ENCODE results near the gene HBZ. TPM values are rescaled to one million over a fixed set of nuclear protein-coding genes. Genes with fewer than 3 reads are reported as not detected.
"Not testable (repeated sequence)": the region's sequence is repeated elsewhere in the genome, so short reads cannot be mapped to it uniquely, and the experiment has no call there.

The HBZ gene
- polyA plus RNA-seq, 3 donors: 1.8 to 3.1 (median 2.4) TPM

- no peak for DNase-seq
Observed at GRCh38 chr16:130533-131173, 21.8 kb upstream of the HBZ start.

DNA sequence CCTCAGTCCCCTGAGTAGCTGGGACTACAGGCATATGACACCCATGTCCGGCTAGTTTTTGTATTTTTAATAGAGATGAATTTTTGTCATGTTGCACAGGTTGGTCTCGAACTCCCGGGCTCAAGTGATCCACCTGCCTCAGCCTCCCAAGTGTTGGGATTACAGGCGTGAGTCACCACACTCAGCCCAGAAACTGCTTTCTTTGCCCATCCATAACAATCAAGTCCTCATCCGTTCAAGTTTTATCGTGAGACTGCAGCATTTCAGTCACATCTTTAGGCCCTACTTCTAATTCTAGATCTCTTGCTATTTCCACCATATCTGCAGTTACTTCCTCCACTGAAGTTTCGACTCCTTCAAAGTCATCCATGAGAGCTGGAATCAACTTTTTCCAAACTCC is 20.3 kb upstream of the HBZ start:
- DNase-seq: no peak

DNA sequence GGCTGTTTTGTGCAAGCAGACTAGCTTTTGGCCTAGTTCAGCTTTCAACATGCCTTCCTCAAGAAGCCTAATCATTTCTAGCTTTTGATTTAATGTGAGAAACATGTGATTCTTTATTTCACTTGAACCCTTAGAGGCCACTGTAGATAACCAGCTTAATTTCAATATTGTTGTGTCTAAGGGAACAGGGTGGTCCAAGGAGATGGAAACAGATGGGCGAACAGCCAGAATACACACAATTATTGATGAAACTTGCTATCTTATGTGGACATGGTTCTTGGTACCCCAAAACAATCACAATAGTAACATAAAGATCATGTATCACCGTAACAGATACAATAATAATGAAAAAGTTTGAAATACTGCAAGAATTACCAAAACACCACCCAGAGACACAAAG is 18.7 kb upstream of the HBZ start:
- no peak for DNase-seq

GRCh38 chr16:138049-138417 is 14.4 kb upstream of the HBZ start:
- DNase-seq: no peak

DNA sequence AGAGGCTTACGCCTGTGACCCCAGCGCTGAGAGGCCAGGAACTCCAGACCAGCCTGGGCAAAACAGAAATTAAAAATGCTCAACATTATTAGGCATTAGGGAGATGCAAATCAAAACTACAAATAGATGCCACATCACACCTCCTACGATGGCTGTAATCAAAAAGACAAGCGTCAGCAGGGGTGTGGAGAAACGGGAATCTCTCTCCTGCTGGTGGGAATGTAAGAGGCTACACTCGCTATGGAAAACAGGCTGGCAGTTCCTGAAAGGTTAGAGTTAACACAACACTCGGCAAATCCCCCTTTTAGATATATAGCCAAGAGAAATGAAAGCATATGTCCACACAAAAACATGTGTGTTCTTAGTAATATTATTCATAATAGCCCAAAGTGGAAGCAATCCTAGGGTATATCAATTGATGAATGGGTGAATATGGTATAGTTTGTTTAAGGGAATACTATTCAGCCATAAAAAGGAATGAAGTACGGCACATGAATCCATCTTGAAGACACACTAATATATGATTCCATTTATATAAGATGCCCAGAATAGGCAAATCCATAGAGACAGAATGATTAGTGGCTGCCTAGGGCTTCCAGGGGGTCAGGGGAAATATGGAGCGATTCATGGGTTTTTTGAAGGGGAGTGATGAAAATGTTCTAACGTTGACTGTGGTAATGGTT is 12.1 kb upstream of the HBZ start:
- no peak for DNase-seq

- no peak for DNase-seq
Observed at GRCh38 chr16:142405-142967, 10.0 kb upstream of the HBZ start.

DNA sequence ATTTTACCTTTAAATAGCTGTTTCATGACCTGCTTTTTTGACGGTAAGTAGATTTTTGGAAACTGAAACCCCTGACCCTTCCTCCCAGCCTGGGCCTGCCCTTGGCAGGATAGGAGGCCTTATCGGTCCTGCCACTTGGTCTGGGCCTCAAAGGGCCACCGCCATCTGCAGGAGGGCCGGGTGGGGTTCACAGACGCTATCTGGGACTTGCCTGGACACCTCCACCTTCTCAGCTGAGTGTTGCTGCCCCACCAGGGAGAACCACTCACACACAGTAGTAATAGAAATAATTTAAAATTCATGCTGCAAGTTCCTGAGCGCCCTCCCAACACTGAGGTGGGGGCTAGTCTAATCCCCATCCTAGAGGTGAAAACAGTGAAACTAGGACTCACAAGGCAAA is 9.4 kb upstream of the HBZ start:
- DNase-seq: no peak

- DNase-seq: no peak
Observed at GRCh38 chr16:143456-143855, 9.0 kb upstream of the HBZ start.

DNA sequence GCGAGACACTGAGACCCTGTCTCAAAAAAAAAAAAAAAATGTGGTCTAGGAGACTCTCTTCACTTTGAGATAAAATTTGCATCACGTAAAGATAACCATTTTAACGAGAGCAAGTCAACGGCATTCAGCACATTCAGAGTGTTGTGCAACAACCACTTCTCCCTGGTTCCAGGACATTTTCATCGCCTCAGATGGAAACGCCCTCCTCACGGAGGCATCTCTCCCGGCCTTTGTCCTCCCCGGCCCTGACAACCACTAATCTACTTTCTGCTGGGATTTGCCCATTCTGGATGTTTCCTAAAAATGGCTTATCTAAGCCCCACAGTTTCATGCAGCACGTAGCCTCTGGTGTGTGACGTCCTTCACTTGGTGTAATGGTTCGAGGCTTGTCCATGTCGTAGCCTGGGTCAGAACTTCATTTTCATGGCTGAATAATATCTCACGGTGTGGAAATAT is 7.6 kb upstream of the HBZ start:
- DNase-seq: no peak

DNA sequence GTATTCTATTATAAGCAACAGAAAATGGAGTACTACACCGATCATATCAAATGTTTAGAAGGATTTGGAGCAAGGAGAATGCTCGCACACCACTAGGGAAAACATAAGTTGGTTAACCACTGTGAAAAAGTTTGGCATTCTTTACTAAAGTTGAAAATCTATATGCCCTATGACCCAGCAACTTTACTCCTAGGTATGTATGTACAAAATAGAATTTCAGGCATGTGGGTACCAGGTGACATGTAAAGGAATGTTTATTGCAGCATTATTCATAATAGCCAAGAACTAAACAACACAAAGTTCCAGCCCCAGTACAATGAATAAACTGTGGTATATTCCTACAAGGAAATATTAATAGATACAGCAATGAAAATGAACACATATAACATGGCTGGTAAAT is 5.8 kb upstream of the HBZ start:
- no peak for DNase-seq

DNA sequence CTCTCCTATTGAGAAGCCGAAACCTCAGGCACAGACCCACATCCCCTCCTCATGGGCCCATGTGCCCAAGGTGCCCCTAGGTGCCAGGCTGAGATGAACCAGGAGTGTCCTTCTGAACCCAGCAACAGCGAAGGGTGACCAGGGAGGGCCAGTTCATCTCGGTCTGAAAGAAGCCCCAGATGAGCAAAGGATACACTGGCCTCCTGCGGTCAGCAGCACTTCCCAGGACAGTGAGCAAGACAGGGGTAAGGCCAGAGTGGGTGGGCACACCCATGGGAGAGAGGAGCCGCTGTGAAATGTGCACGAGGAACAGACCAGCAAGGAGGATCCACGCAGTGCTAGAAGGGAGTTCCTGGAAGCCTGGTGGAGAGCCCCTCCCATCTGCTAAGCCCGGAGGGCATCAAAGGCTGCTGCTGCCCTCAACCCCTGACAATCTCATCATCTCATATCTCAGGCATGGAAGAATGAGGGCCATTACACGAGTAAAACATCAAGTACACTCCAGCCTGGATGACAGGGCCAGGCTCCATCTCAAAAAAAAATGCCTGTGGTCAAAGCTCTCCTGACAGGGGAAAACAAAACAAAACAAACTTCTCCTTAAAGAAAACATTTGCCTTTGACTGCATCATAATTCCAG is 3.3 kb upstream of the HBZ start:
- no peak for DNase-seq

DNA sequence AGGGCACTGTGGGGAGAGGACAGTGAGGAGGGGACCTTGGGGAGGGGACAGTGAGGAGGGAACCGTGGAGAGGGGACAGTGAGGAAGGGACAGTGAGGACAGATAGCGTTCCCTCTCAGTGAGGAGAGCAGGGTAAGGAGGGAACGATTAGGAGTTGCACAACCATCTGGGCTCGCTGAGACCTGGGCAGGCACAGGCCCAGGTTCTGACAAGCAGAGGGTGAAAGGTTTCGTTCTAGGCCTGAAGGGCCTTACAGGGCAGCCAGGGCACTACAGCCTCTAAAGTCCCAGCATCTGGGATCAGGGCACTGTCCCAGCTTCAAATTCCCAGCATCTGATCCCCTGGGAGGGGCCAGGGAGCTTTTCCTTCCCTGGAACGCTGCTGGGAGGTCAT is 681 bp downstream of the HBZ start:
- not testable (repeated sequence) for DNase-seq

DNA sequence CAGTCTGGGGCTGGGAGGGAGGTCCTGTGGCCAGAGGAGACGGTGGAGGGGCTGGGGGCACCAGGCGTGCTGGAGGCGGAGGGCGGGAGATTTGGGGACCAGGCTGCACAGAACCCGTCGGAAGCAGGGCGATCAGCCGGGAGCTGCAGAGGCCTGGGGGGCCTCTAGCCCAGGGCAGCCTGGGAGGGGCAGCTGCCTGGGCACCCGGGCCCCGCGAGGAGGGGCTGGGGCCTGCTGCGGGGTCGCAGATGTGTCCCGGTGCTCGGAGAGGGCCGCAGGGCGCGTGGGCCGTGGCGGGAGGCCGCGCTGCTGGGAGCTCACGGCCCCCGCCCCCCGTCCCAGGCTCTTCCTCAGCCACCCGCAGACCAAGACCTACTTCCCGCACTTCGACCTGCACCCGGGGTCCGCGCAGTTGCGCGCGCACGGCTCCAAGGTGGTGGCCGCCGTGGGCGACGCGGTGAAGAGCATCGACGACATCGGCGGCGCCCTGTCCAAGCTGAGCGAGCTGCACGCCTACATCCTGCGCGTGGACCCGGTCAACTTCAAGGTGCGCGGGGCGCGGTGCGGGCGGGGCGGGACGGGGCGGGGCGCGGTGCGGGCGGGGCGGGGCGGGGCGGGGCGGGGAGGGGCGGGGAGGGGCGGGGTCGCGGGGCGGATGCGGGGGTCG is 1.2 kb downstream of the HBZ start:
- DNase-seq: not testable (repeated sequence)

DNA sequence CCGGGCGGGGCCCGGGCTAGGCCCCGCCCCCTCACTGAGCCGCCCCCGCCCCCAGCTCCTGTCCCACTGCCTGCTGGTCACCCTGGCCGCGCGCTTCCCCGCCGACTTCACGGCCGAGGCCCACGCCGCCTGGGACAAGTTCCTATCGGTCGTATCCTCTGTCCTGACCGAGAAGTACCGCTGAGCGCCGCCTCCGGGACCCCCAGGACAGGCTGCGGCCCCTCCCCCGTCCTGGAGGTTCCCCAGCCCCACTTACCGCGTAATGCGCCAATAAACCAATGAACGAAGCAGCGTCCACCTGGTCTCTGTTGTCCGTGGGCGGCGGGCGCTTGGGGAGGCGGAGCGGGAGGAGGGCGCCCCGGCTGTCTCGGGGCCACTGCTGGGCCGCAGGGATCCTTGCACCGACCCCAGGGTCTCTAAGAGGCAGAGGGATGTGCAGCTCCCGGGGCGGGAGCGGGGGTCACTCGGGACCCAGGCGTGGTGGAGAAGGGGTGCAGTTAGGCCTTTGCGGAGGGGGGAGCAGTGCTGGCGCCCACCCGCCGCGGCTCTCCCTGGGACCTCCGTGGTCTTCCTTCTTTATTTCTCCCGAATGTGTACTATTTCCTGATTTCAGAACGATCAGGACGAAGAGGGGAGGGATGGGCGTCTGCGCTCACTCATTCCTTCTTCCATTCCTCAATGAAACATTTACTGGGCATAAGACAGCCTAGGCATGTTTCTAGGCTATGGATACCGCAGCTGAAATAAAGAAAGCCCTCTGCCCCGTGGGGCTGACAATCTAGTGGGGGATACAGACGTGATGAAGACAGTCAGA is 2.0 kb downstream of the HBZ start:
- DNase-seq: no peak

DNA sequence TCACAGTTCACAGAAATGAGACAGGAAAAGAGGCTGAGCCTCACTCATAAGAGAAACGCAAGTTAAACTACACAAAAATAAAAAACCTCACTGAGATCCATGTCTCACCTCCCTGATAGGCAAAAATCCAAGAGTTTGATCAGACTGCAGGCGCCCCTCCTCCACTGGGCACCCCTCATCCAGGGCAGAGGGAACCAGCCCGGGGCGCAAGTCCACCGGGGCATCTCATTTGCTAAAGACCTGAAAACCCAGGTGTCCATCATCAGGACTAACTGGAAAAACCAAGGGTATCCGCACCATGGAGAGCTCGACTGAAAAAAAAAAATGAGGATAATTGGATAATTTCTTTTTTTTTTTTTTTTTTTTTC is 2.6 kb downstream of the HBZ start:
- no peak for DNase-seq

GRCh38 chr16:159136-159849 is 6.8 kb downstream of the HBZ start:
- no peak for DNase-seq

GRCh38 chr16:160242-160641 is 7.8 kb downstream of the HBZ start:
- DNase-seq: not testable (repeated sequence)

- DNase-seq: no peak
Observed at GRCh38 chr16:160691-161190, 8.3 kb downstream of the HBZ start.

DNA sequence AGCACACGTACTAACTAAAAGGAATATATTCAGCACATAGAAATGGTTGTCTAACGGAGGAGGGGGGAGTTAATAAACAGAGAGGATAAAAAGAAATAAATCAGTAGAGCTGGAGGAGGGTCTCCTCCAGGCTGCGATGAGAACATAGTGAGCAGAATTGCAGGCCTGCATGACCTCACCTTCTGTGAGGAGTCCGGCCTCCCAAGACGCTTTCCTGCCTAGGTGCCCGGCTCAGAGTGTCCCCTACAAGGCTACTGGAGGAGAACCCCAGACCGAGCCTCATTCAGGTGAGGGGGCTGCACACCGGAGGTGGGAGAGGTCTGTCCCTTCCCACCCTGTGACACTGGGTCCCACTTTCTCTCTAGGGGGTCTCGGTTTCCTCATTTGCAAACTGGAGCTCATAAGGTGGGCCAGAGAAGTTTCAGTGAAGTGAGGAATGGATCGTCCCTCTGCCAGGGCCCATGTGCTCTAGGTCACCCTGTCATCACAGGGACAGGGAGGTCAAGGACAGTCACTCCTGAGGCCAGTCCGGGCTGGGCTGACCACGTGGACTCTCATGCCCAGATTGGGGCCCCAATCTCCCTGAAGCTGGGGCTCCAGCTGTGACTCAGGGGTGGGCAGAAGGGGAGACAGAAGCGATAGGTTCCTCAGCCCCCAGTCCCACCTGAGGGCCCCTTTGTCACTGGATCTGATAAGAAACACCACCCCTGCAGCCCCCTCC is 10.0 kb downstream of the HBZ start:
- DNase-seq: no peak

- not testable (repeated sequence) for DNase-seq
Observed at GRCh38 chr16:163139-163538, 10.7 kb downstream of the HBZ start.

All from renal pelvis (tissue), 4 donors.